Measurements from ENCODE around the gene JMJD8.

DNA sequence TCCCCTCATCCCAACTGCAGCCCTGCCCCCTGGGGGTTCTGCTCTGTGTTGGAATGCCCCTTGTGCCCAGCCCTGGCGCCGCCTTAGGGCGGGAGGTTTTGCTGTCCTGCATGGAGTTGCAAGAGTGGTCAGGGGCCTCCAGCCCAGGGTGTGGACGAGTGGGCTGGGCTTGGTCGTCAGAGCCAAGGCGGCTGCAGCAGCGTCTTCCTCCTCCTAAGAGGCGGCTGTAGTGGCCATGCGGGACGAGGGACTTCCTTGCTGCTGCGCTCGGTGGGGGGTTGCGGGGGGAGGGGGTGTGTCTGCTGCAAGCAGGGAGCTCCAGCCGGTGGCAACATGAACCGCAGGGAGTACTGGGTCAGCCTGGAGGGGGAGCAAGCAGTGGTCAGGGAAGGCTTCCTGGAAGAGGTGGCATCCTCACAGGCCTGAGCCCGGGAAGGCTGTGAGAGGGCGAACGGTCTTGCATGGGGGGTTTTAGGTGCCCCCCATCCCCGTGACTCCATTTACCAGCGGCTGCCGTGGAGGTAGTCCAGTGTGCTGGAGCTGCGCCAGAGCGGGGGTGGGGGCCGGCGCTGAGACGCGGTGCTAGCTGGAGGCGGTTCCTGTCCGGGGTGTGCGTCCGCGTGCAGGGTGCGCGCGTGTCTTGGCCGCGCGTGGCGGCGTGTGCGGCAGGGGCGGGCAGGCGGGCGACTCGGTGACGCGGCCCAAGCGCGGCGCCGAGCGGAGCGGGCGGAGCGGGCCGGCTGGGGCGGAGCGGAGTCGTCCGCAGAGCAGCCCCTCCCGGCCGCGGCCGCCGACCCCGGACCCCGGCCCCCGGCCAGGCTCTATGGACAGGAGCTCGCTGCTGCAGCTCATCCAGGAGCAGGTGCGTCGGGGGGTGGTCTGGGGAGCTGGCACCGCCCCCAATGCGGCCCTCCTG lies 8.9 kb downstream of the JMJD8 start, which contains the start of gene RHBDL1:
- TF ChIP-seq CTCF (IDR thresholded peaks at IDR 0.05; ENCODE audit: low read length) = no peak
- TF ChIP-seq EZH2 (optimal IDR thresholded peaks at IDR 0.05; ENCODE audit: low read depth, low read length) = no peak

All from MM.1S (cell line).